Measurements from ENCODE around the gene HPGD.

The HPGD gene

GRCh38 chr4:174485025-174485424 is 37.3 kb downstream of the HPGD start:
- H3K14ac ChIP-seq (ENCODE audit: low read length in 2 of 2) = no peak overlapping the region
- no peak overlapping the region for H2AFZ ChIP-seq (ENCODE audit: low read depth, low read length)
- H3K4ac ChIP-seq (ENCODE audit: low read depth in 1 of 2, low read length in 2 of 2) = no peak overlapping the region
- WGBS = 93% methylated on average over 5 of the region's 5 CpGs
- H3K79me1 ChIP-seq (replicated peaks; ENCODE audit: low read length, poor library complexity, severe bottlenecking) = no peaks in the 10 kb centered on the region
- H2AK5ac ChIP-seq (ENCODE audit: low read length, severe bottlenecking) = no peak overlapping the region
- DNase-seq = no peak
- H2BK15ac ChIP-seq (ENCODE audit: low read depth, poor library complexity, severe bottlenecking) = no peak overlapping the region
- H3K4me3 ChIP-seq (ENCODE audit: insufficient read depth in 1 of 2, low read depth in 1 of 2, low read length in 2 of 2) = no peak overlapping the region
- no peak overlapping the region for H4K91ac ChIP-seq (ENCODE audit: low read length)
- H3K36me3 ChIP-seq (ENCODE audit: control insufficient read depth in 1 of 2, insufficient read depth in 2 of 2, low read depth in 1 of 2, low read length in 2 of 2) = no peaks in the 10 kb centered on the region
- H3K23ac ChIP-seq (ENCODE audit: low read length in 2 of 2) = no peak overlapping the region
- H4K8ac ChIP-seq (ENCODE audit: low read length) = no peak overlapping the region
- no peak overlapping the region for H3K4me2 ChIP-seq (ENCODE audit: low read length, poor library complexity, severe bottlenecking)
- no peaks in the 10 kb centered on the region for H3K27me3 ChIP-seq (ENCODE audit: control insufficient read depth in 1 of 2, insufficient read depth in 1 of 2, low read length in 2 of 2)
- H2BK12ac ChIP-seq (ENCODE audit: low read length in 2 of 2) = no peak overlapping the region
- no peak overlapping the region for H2BK120ac ChIP-seq (ENCODE audit: low read depth, low read length)
- no peak overlapping the region for H3K27ac ChIP-seq (ENCODE audit: low read length, poor library complexity, severe bottlenecking)
- H3K9me3 ChIP-seq (ENCODE audit: control insufficient read depth, low read length) = no peaks in the 10 kb centered on the region
- no peaks in the 10 kb centered on the region for H3K4me1 ChIP-seq (ENCODE audit: control insufficient read depth, insufficient read depth, low read depth, low read length)
- H2BK5ac ChIP-seq (ENCODE audit: low read depth, low read length, poor library complexity, severe bottlenecking) = no peak overlapping the region
- H3K18ac ChIP-seq (ENCODE audit: low read depth in 1 of 2, low read length in 2 of 2) = no peak overlapping the region
- H3K9ac ChIP-seq (ENCODE audit: low read length) = no peak overlapping the region

- H3K18ac ChIP-seq (ENCODE audit: low read depth in 1 of 2, low read length in 2 of 2) = no peak overlapping the region
- no peak overlapping the region for H3K4ac ChIP-seq (ENCODE audit: low read depth in 1 of 2, low read length in 2 of 2)
- H2BK15ac ChIP-seq (ENCODE audit: low read depth, poor library complexity, severe bottlenecking) = no peak overlapping the region
- no peak overlapping the region for H3K14ac ChIP-seq (ENCODE audit: low read length in 2 of 2)
- H3K79me1 ChIP-seq (replicated peaks; ENCODE audit: low read length, poor library complexity, severe bottlenecking) = no peaks in the 10 kb centered on the region
- no peaks in the 10 kb centered on the region for H3K9me3 ChIP-seq (ENCODE audit: control insufficient read depth, low read length)
- H2BK12ac ChIP-seq (ENCODE audit: low read length in 2 of 2) = no peak overlapping the region
- no peak overlapping the region for H4K91ac ChIP-seq (ENCODE audit: low read length)
- no peak overlapping the region for H4K8ac ChIP-seq (ENCODE audit: low read length)
- no peaks in the 10 kb centered on the region for H3K36me3 ChIP-seq (ENCODE audit: control insufficient read depth in 1 of 2, insufficient read depth in 2 of 2, low read depth in 1 of 2, low read length in 2 of 2)
- no peak overlapping the region for H2AK5ac ChIP-seq (ENCODE audit: low read length, severe bottlenecking)
- H2BK120ac ChIP-seq (ENCODE audit: low read depth, low read length) = no peak overlapping the region
- WGBS = 93% methylated on average over 2 of the region's 3 CpGs
- H3K27ac ChIP-seq (ENCODE audit: low read length, poor library complexity, severe bottlenecking) = no peak overlapping the region
- no peaks in the 10 kb centered on the region for H3K27me3 ChIP-seq (ENCODE audit: control insufficient read depth in 1 of 2, insufficient read depth in 1 of 2, low read length in 2 of 2)
- H2AFZ ChIP-seq (ENCODE audit: low read depth, low read length) = no peak overlapping the region
- no peak overlapping the region for H3K4me3 ChIP-seq (ENCODE audit: insufficient read depth in 1 of 2, low read depth in 1 of 2, low read length in 2 of 2)
- DNase-seq = no peak
- no peaks in the 10 kb centered on the region for H3K4me1 ChIP-seq (ENCODE audit: control insufficient read depth, insufficient read depth, low read depth, low read length)
- no peak overlapping the region for H3K9ac ChIP-seq (ENCODE audit: low read length)
- no peak overlapping the region for H3K23ac ChIP-seq (ENCODE audit: low read length in 2 of 2)
- no peak overlapping the region for H3K4me2 ChIP-seq (ENCODE audit: low read length, poor library complexity, severe bottlenecking)
- H2BK5ac ChIP-seq (ENCODE audit: low read depth, low read length, poor library complexity, severe bottlenecking) = no peak overlapping the region
Measured at GRCh38 chr4:174483792-174484191, 38.5 kb downstream of the HPGD start.

- H3K4me3 ChIP-seq (ENCODE audit: insufficient read depth in 1 of 2, low read depth in 1 of 2, low read length in 2 of 2) = no peak overlapping the region
- H2BK120ac ChIP-seq (ENCODE audit: low read depth, low read length) = no peak overlapping the region
- H2BK5ac ChIP-seq (ENCODE audit: low read depth, low read length, poor library complexity, severe bottlenecking) = no peak overlapping the region
- no peaks in the 10 kb centered on the region for H3K27me3 ChIP-seq (ENCODE audit: control insufficient read depth in 1 of 2, insufficient read depth in 1 of 2, low read length in 2 of 2)
- H3K79me1 ChIP-seq (replicated peaks; ENCODE audit: low read length, poor library complexity, severe bottlenecking) = no peaks in the 10 kb centered on the region
- H2BK12ac ChIP-seq (ENCODE audit: low read length in 2 of 2) = no peak overlapping the region
- no peak overlapping the region for H3K9ac ChIP-seq (ENCODE audit: low read length)
- no peak overlapping the region for H3K27ac ChIP-seq (ENCODE audit: low read length, poor library complexity, severe bottlenecking)
- no peak overlapping the region for H3K4me2 ChIP-seq (ENCODE audit: low read length, poor library complexity, severe bottlenecking)
- no peaks in the 10 kb centered on the region for H3K4me1 ChIP-seq (ENCODE audit: control insufficient read depth, insufficient read depth, low read depth, low read length)
- H3K18ac ChIP-seq (ENCODE audit: low read depth in 1 of 2, low read length in 2 of 2) = no peak overlapping the region
- no peak overlapping the region for H3K4ac ChIP-seq (ENCODE audit: low read depth in 1 of 2, low read length in 2 of 2)
- no peak overlapping the region for H4K8ac ChIP-seq (ENCODE audit: low read length)
- H2BK15ac ChIP-seq (ENCODE audit: low read depth, poor library complexity, severe bottlenecking) = no peak overlapping the region
- DNase-seq = no peak
- 80% methylated on average over 1 of the region's 2 CpGs for WGBS
- H3K9me3 ChIP-seq (ENCODE audit: control insufficient read depth, low read length) = no peaks in the 10 kb centered on the region
- H3K14ac ChIP-seq (ENCODE audit: low read length in 2 of 2) = no peak overlapping the region
- H3K36me3 ChIP-seq (ENCODE audit: control insufficient read depth in 1 of 2, insufficient read depth in 2 of 2, low read depth in 1 of 2, low read length in 2 of 2) = no peaks in the 10 kb centered on the region
- no peak overlapping the region for H2AFZ ChIP-seq (ENCODE audit: low read depth, low read length)
- H4K91ac ChIP-seq (ENCODE audit: low read length) = no peak overlapping the region
- H3K23ac ChIP-seq (ENCODE audit: low read length in 2 of 2) = no peak overlapping the region
- no peak overlapping the region for H2AK5ac ChIP-seq (ENCODE audit: low read length, severe bottlenecking)
Measured at GRCh38 chr4:174479140-174479539, 43.1 kb downstream of the HPGD start.

GRCh38 chr4:174475528-174475927 is 46.8 kb downstream of the HPGD start:
- no peak overlapping the region for H4K8ac ChIP-seq (ENCODE audit: low read length)
- H4K91ac ChIP-seq (ENCODE audit: low read length) = no peak overlapping the region
- H3K79me1 ChIP-seq (replicated peaks; ENCODE audit: low read length, poor library complexity, severe bottlenecking) = no peaks in the 10 kb centered on the region
- no peaks in the 10 kb centered on the region for H3K27me3 ChIP-seq (ENCODE audit: control insufficient read depth in 1 of 2, insufficient read depth in 1 of 2, low read length in 2 of 2)
- H3K9me3 ChIP-seq (ENCODE audit: control insufficient read depth, low read length) = no peaks in the 10 kb centered on the region
- H2AFZ ChIP-seq (ENCODE audit: low read depth, low read length) = no peak overlapping the region
- no peak overlapping the region for H2BK120ac ChIP-seq (ENCODE audit: low read depth, low read length)
- no peak overlapping the region for H2AK5ac ChIP-seq (ENCODE audit: low read length, severe bottlenecking)
- no peaks in the 10 kb centered on the region for H3K36me3 ChIP-seq (ENCODE audit: control insufficient read depth in 1 of 2, insufficient read depth in 2 of 2, low read depth in 1 of 2, low read length in 2 of 2)
- no peak overlapping the region for H3K27ac ChIP-seq (ENCODE audit: low read length, poor library complexity, severe bottlenecking)
- no peak overlapping the region for H2BK12ac ChIP-seq (ENCODE audit: low read length in 2 of 2)
- no peak overlapping the region for H2BK15ac ChIP-seq (ENCODE audit: low read depth, poor library complexity, severe bottlenecking)
- H3K4me2 ChIP-seq (ENCODE audit: low read length, poor library complexity, severe bottlenecking) = no peak overlapping the region
- no peak overlapping the region for H3K9ac ChIP-seq (ENCODE audit: low read length)
- no peak overlapping the region for H3K4me3 ChIP-seq (ENCODE audit: insufficient read depth in 1 of 2, low read depth in 1 of 2, low read length in 2 of 2)
- no peaks in the 10 kb centered on the region for H3K4me1 ChIP-seq (ENCODE audit: control insufficient read depth, insufficient read depth, low read depth, low read length)
- DNase-seq = no peak
- H3K14ac ChIP-seq (ENCODE audit: low read length in 2 of 2) = no peak overlapping the region
- H2BK5ac ChIP-seq (ENCODE audit: low read depth, low read length, poor library complexity, severe bottlenecking) = no peak overlapping the region
- no peak overlapping the region for H3K18ac ChIP-seq (ENCODE audit: low read depth in 1 of 2, low read length in 2 of 2)
- 93% methylated on average over 3 of the region's 3 CpGs for WGBS
- no peak overlapping the region for H3K23ac ChIP-seq (ENCODE audit: low read length in 2 of 2)
- no peak overlapping the region for H3K4ac ChIP-seq (ENCODE audit: low read depth in 1 of 2, low read length in 2 of 2)

Measured in mesenchymal stem cell (in vitro differentiated cells and primary cell).